Activated T-helper 1 cell treated with Interleukin-2 at 50 U/mL for 16 hours (primary cell): ENCODE measurements around the gene GCN1.
"Not testable (repeated sequence)": the region's sequence is repeated elsewhere in the genome, so short reads cannot be mapped to it uniquely, and the experiment has no call there.

Experiments
- DNase-seq: peaks from one replicate; pipeline ENCODE4 v3.0.0-alpha.2; 2020; ENCODE audit warnings: low read depth

GCN1 gene

DNA sequence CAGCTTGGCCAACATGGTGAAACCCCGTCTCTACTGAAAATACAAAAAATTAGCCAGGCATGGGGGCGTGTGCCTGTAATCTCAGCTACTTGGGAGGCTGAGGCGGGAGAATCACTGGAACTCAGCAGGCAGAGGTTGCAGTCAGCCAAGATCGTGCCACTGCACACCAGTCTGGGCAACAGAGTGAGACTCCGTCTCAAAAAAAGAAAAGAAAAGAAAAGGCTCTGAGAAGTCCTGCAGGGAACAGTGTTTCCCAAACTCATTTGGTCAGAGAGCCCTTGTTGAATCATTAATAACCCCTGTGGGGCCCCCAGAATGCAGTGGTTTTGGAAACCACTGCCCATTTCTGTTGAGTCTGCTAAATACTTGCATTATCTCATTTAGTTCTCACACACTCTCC is 18.7 kb upstream of the GCN1 start:
- not testable (repeated sequence) for DNase-seq

DNA sequence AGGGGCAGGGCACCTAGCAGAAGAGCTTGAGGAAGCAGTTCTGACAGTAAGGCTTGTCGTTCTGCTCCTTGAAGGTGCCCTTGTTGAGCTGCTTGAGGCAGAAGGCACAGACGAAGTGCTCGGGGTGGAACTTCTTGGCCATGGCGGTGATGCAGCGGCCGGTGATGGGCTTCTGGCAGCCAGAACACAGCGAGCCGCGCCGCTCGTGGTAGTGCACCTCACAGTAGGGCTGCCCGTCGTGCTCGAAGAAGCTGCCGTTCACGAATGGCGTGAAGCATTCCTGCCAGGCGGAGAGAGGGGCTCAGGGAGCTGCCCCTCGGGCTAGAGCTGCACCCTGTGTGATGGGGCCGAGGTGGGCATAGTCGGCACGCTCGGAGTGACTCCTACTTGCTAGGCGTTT is 17.8 kb upstream of the GCN1 start:
- DNase-seq = no peak

- no peak for DNase-seq
These were observed 17.4 kb upstream of the GCN1 start for GRCh38 chr12:120211904-120212283.

DNA sequence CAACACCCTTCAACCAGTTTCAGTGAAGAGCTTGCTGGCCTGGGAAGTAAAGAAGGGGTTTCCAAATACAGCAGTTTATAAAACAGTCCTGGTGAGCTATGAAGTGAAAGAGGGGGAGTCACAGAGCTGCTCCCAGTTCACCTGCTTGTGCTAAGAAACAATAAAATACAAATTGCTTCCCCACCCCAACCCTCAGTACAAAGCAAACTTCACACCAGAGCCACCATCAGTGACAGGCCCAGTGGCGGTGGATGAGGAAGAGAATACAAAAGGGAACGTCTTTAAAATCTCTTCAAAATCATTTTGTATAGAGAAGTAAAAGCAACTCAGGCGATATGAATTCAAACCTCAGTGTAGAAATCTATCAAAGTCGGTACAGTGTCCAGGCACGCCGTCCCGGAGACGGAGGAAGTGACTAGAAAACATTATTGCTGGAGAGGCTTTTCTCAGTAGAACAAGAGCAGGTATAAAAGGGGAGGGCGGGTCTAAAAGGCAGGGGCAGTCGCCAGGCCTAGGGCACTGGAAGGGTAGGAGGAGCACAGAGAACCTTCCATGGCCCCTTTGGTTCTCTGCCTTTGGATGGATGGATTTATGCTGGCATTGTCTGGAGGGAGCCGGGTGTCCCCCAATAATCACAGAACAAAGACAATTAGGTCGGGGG is 16.9 kb upstream of the GCN1 start:
- no peak for DNase-seq

DNA sequence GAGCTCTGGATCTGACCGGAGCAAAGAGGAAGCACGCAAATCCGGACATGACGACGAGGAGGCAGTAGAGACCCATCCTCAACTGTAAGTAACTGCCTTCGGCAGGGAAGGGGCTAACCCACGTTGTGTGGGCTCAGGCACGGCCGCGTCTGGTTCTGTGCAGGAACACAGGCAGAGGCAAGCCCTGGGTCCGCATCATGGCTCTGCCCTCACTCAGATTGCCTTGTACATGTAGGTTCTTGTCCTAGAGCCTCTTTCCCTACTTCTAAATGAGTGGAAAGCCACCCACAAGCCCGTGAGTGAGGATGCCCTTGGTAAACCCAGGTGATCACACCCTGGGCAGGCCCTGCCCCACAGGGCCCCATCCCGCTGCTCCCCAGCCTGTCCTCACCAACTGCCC is 15.3 kb upstream of the GCN1 start:
- no peak for DNase-seq

- no peak for DNase-seq
These were observed 12.7 kb upstream of the GCN1 start for GRCh38 chr12:120207227-120207626.

GRCh38 chr12:120206781-120207180 is 12.3 kb upstream of the GCN1 start:
- DNase-seq = not testable (repeated sequence)

GRCh38 chr12:120206228-120206627 is 11.7 kb upstream of the GCN1 start:
- no peak for DNase-seq

GRCh38 chr12:120204171-120204570 is 9.7 kb upstream of the GCN1 start:
- no peak for DNase-seq

- DNase-seq = no peak
These were observed 5.9 kb upstream of the GCN1 start for GRCh38 chr12:120200364-120200800.

- DNase-seq = no peak
These were observed 5.2 kb upstream of the GCN1 start for GRCh38 chr12:120199595-120200306.

DNA sequence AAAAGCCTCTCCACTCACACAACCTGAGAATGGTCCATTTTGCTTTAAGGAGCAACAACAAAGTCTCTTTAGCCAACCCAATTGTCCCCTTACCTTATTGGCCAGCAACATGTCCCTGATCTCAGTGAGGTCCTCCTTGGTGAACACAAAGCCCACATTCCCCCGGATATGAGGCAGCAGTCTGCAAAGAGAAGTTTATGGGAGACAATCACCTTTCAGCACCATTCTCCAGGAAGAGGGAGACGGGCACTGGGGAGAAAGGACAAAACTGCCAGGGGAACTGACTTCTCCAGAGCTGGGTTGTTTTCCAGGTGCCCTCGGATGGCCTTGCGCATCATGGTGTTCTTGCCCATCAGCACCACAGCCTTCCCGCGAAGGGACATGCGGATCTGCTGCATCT is 4.5 kb upstream of the GCN1 start:
- DNase-seq = no peak

DNA sequence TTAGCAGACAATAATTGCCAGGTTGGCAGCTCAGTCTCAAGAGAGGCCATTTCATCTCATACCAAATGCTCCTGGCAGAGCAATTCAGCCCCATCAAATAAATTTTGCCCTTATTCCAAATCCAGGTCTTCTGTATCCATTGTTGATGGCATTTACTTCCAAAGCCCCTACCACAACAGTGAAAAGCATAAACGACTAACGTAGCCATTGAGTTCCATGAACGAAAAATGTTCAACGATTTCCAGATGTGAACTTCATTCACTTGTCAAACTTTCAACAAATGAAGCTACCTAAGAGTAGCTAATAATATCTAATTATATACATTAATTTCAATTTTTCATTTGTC is 3.0 kb upstream of the GCN1 start:
- no peak for DNase-seq

DNA sequence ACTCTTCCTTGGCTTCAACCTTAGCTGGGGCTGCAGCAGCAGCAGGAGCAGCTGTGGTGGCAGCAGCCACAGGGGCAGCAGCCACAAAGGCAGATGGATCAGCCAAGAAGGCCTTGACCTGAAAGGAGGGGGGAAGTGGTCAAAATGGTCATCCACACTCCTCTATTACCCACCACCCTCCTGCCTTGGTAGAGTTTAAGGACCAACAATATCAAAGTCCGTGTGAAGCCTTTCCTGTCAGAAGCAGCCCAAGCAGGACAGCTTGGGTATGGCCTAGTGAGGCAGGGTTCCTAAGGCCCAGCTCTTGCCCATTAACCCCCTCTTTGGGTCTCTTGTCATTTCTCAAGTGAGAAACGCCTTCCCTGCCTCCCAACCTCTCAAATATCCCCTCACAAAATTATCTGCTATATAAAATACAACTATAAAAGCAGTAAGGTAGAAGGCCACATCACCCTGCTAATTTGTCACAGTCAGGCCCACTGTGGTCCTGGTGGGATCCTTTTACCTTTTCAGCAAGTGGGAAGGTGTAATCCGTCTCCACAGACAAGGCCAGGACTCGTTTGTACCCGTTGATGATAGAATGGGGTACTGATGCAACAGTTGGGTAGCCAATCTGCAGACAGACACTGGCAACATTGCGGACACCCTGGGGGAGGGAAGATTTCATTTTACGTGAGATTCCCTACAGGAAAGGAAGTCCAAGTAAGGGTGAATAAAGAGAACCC is 2.5 kb upstream of the GCN1 start:
- not testable (repeated sequence) for DNase-seq

- DNase-seq = no peak
These were observed 1.8 kb upstream of the GCN1 start for GRCh38 chr12:120196363-120196762.

DNA sequence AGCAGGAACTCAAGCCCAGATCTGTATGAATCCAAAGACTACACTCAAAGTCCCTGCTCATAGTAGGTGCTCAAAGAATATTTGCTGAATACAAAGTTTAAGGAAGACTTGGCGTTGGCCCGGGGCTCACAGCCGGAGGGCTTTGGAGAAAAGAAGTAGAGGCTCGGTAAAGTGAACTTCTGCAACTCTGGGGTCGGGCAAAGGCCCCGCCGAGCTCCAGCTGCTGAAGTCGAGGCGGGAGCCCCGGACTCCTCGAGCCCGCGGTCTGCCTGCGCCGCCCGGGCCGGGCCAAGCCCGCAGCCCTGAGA is 335 bp downstream of the GCN1 start:
- DNase-seq = no peak

DNA sequence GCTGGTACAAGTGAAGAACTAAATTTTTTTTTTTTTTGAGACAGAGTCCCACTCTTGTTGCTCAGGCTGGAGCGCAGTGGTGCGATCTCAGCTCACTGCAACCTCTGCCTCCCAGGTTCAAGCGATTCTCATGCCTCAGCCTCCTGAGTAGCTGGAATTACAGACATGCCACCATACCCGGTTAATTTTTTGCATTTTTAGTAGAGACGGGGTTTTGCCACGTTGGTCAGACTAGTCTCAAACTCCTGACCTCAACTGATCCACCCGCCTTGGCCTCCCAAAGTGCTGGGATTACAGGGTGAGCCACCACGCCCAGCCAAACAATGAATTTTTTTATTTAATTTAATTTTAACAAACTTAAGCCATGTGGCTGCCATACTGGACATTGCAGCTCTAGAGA is 1.2 kb downstream of the GCN1 start:
- DNase-seq = not testable (repeated sequence)

GRCh38 chr12:120190985-120191480 is 3.5 kb downstream of the GCN1 start:
- DNase-seq = no peak

- DNase-seq = no peak
These were observed 4.1 kb downstream of the GCN1 start for GRCh38 chr12:120190386-120190785.

DNA sequence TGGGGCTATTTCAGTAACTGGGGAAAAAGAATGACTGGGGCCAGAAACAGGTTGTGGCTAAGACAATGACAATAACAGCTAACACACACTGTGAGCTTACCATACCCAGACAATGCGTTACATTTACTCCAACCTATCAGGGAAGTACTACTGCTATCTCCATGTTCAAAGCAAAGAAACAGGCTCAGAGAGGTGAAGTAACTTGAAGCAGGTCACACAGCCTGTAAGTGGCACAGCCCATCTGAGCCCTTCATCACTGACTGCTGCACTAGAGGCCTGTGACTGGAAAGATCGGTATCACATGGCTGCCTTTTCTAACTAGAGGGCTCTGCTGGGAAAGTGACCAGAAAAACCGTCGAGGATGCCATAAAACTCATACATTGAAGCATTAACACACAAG is 7.9 kb downstream of the GCN1 start:
- no peak for DNase-seq

GRCh38 chr12:120183211-120183631 is 11.3 kb downstream of the GCN1 start:
- no peak for DNase-seq

DNA sequence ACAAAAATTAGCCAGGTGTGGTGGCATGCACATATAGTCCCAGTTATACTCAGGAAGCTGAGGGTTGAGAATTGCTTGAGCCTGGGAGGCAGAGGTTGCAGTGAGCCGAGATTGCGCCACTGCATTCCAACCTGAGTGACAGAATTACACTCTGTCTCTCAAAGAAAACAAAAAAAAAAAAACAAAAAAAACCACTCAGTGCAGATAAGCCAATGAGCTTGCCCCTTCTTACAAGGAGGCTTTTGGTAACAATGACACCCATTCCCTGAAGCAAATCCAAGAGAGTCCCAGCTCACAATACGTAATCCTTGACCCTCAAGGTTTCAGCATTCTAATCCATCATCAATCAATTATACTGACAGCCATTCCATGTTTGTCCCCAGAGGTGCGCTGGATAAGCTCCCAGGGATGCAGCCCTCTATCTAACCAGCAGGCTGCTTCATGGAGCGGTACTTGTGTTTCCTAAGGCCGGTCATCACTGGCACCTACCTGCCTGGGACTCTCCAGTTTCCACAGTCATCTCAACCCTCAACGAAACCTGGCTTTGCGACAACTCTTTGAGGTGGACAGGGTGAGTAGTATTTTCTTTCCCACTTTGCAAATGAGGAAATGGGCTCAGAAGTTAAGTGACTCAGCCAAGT is 12.4 kb downstream of the GCN1 start:
- DNase-seq = no peak

GRCh38 chr12:120180975-120181374 is 13.5 kb downstream of the GCN1 start:
- no peak for DNase-seq
